HepG2 (cell line): ENCODE measurements around the gene COQ3. TPM values are rescaled to one million over a fixed set of nuclear protein-coding genes. Genes with fewer than 3 reads are reported as not detected.

Experiments
- ATF7 ChIP-seq, 2 experiments: fragments of 450-650 bp in 1 of 2; sonication (generic) in 1 of 2; formaldehyde crosslinking in 1 of 2; IDR thresholded peaks; 2 replicates each; pipeline versions ENCODE4 v1.4.0 to v1.6.1; 2016 to 2020; ENCODE audit warnings: antibody characterized with exemption in 1 of 2, mild to moderate bottlenecking in 1 of 2, missing genetic modification reagents in 1 of 2
- BORCS8-MEF2B ChIP-seq: sonication (generic); formaldehyde crosslinking; IDR thresholded peaks from 2 replicates; pipeline ENCODE4 v1.8.0; 2022; ENCODE audit warnings: mild to moderate bottlenecking, missing genetic modification reagents
- GTF3A ChIP-seq: sonication (generic); formaldehyde crosslinking; conservative IDR thresholded peaks from 2 replicates; pipeline ENCODE4 v1.4.0; 2020; ENCODE audit warnings: mild to moderate bottlenecking, missing genetic modification reagents
- KLF12 ChIP-seq: sonication (generic); formaldehyde crosslinking; IDR thresholded peaks from 2 replicates; pipeline ENCODE4 v1.4.0; 2020; ENCODE audit warnings: missing genetic modification reagents, borderline replicate concordance
- NFYB ChIP-seq: sonication (generic); formaldehyde crosslinking; IDR thresholded peaks from 2 replicates; pipeline ENCODE4 v1.4.0; 2020; ENCODE audit warnings: missing genetic modification reagents
- NR2F6 ChIP-seq, 2 experiments: IDR thresholded peaks; 2 replicates each; pipeline ENCODE4 v1.6.1; 2016; ENCODE audit warnings: antibody characterized with exemption in 1 of 2, mild to moderate bottlenecking in 1 of 2
- PHF21A ChIP-seq: sonication (generic); formaldehyde crosslinking; IDR thresholded peaks from 2 replicates; pipeline ENCODE4 v1.5.0; 2020; ENCODE audit warnings: mild to moderate bottlenecking, missing genetic modification reagents
- RARG ChIP-seq: sonication (generic); formaldehyde crosslinking; IDR thresholded peaks from 2 replicates; pipeline ENCODE4 v1.4.0; 2020; ENCODE audit warnings: low read depth, mild to moderate bottlenecking, missing genetic modification reagents
- RBAK ChIP-seq: sonication (generic); formaldehyde crosslinking; IDR thresholded peaks from 2 replicates; pipeline ENCODE4 v1.5.1; 2020; ENCODE audit warnings: mild to moderate bottlenecking, missing genetic modification reagents
- RBM22 ChIP-seq: fragments of 200-400 bp; formaldehyde crosslinking; optimal IDR thresholded peaks from 2 replicates; pipeline ENCODE3; 2017; ENCODE audit warnings: mild to moderate bottlenecking, low read length, moderate library complexity
- TBP ChIP-seq: sonication (generic); formaldehyde crosslinking; IDR thresholded peaks from 2 replicates; pipeline ENCODE4 v1.5.0; 2020; ENCODE audit warnings: missing genetic modification reagents
- TIGD3 ChIP-seq: sonication (generic); formaldehyde crosslinking; IDR thresholded peaks from 2 replicates; pipeline ENCODE4 v1.5.1; 2020; ENCODE audit warnings: mild to moderate bottlenecking, missing genetic modification reagents, borderline replicate concordance
- WIZ ChIP-seq: sonication (generic); formaldehyde crosslinking; IDR thresholded peaks from 2 replicates; pipeline ENCODE4 v1.5.1; 2020; ENCODE audit warnings: mild to moderate bottlenecking, missing genetic modification reagents
- ZBED4 ChIP-seq: sonication (generic); formaldehyde crosslinking; IDR thresholded peaks from 2 replicates; pipeline ENCODE4 v1.4.0; 2020; ENCODE audit warnings: missing genetic modification reagents, borderline replicate concordance
- ZFP82 ChIP-seq: sonication (generic); formaldehyde crosslinking; IDR thresholded peaks from 2 replicates; pipeline ENCODE4 v1.5.1; 2020; ENCODE audit warnings: mild to moderate bottlenecking, missing genetic modification reagents, borderline replicate concordance
- ZFY ChIP-seq: sonication (generic); formaldehyde crosslinking; IDR thresholded peaks from 2 replicates; pipeline ENCODE4 v1.4.0; 2020; ENCODE audit warnings: missing genetic modification reagents
- ZMAT5 ChIP-seq: sonication (generic); formaldehyde crosslinking; IDR thresholded peaks from 2 replicates; pipeline ENCODE4 v1.5.0; 2020; ENCODE audit warnings: mild to moderate bottlenecking, low read depth, missing genetic modification reagents, borderline replicate concordance
- ZNF558 ChIP-seq: sonication (generic); formaldehyde crosslinking; IDR thresholded peaks from 2 replicates; pipeline ENCODE4 v1.9.0; 2022; ENCODE audit warnings: mild to moderate bottlenecking, missing genetic modification reagents, borderline replicate concordance
- ZNF766 ChIP-seq: sonication (generic); formaldehyde crosslinking; IDR thresholded peaks from 2 replicates; pipeline ENCODE4 v1.5.0; 2020; ENCODE audit warnings: missing genetic modification reagents, borderline replicate concordance
- ZNF850 ChIP-seq: sonication (generic); formaldehyde crosslinking; conservative IDR thresholded peaks from 2 replicates; pipeline ENCODE4 v1.9.0; 2021; ENCODE audit warnings: mild to moderate bottlenecking, missing genetic modification reagents
- polyA plus RNA-seq, 8 experiments: library from polyadenylated mRNA; depleted of rRNA in 3 of 8; stranded (reverse) in 7 of 8; unstranded in 1 of 8; fragments of >200 nt; fragmentation: Illumina TruSeq in 4 of 8; extraction: Trizol in 4 of 8; gene quantifications; 2 replicates each; pipeline versions ENCODE4 v1.2.1 to v1.2.3, GENCODE V29; 2011 to 2016; ENCODE audit warnings: low read depth in 4 of 8, missing spikeins in 1 of 8, mixed read lengths in 1 of 8; ENCODE audit not compliant: insufficient read depth in 1 of 8
- total RNA-seq, 5 experiments: library from RNA; depleted of rRNA; stranded (reverse); fragments of >200 nt; fragmentation: Illumina TruSeq; extraction: Trizol; gene quantifications; 2 replicates each; pipeline ENCODE4 v1.2.3, GENCODE V29; 2016; ENCODE audit warnings: low read depth in 1 of 5

The COQ3 gene
- total and polyA plus RNA-seq, 2 of the 13 experiments (the other 11 are each of a cell fraction or from before 2014, with no cell fraction given), result 5.3 to 20.5 TPM

- TF ChIP-seq ATF7 (IDR thresholded peaks at IDR 0.05), result no peak
- 0 out of 2 replicates have a peak, but pooled peaks have one; percentile 21 for TF ChIP-seq ATF7 (CRISPR knock-in tag; IDR thresholded peaks at IDR 0.05)
- no peak for TF ChIP-seq RBAK (CRISPR knock-in tag)
- no peak for TF ChIP-seq ZFP82 (CRISPR knock-in tag)
- TF ChIP-seq GTF3A (CRISPR knock-in tag), result no peak
- no peak for TF ChIP-seq ZMAT5 (CRISPR knock-in tag)
- peak; percentile 24; the same call in 1 of the 2 replicates for TF ChIP-seq TIGD3 (CRISPR knock-in tag)
- TF ChIP-seq KLF12, result no peak
- no peak for TF ChIP-seq BORCS8-MEF2B (CRISPR knock-in tag)
- TF ChIP-seq ZNF766 (CRISPR knock-in tag), result peak; percentile 70; the same call in 1 of the 2 replicates
- no peak for TF ChIP-seq RBM22
- TF ChIP-seq ZFY, result peak; percentile 93
- TF ChIP-seq ZNF558 (CRISPR knock-in tag), result no peak
- TF ChIP-seq NFYB (CRISPR knock-in tag), result no peak; the same call in 1 of the 2 replicates
- no peak for TF ChIP-seq TBP (CRISPR knock-in tag)
- no peak for TF ChIP-seq ZNF850 (CRISPR knock-in tag)
- no peak for TF ChIP-seq WIZ (CRISPR knock-in tag)
- no peak for TF ChIP-seq RARG (CRISPR knock-in tag)
- no peak; the same call in 1 of the 2 replicates for TF ChIP-seq ZBED4 (CRISPR knock-in tag)
- TF ChIP-seq NR2F6 (IDR thresholded peaks at IDR 0.05), result no peak; the same call in 1 of the 2 replicates
- 0 out of 2 replicates have a peak, but pooled peaks have one; percentile 4 for TF ChIP-seq NR2F6 (CRISPR knock-in tag; IDR thresholded peaks at IDR 0.05)
- TF ChIP-seq PHF21A (CRISPR knock-in tag), result peak; percentile 59; the same call in 1 of the 2 replicates
Observed at GRCh38 chr6:99393698-99394531, at the start of gene COQ3 (continued).
